NCI-H2029 treated with DMSO at 0.1 percent for 48 hours (cell line): ENCODE results near the gene RASAL1.

Source experiments
- DNase-seq: peaks from one replicate; lab custom pipeline; 2025; lab: John Stamatoyannopoulos, UW

The RASAL1 gene

GRCh38 chr12:113135178-113136127 is at the start of gene RASAL1:
TSS of gene RASAL1 (minus strand) at chr12:113135761. CDS start at chr12:113135462, 299 bp downstream.
- DNase-seq: peak; percentile 67

- DNase-seq: peak; percentile 67
Observed at GRCh38 chr12:113184900-113185179, 49.3 kb upstream of the RASAL1 start.

- no peak for DNase-seq
Observed at GRCh38 chr12:113184098-113184899, 48.7 kb upstream of the RASAL1 start.

- DNase-seq: no peak
Observed at GRCh38 chr12:113183030-113183589, 47.5 kb upstream of the RASAL1 start.

- no peak for DNase-seq
Observed at GRCh38 chr12:113181975-113182374, 46.4 kb upstream of the RASAL1 start.

GRCh38 chr12:113180333-113180732 is 44.8 kb upstream of the RASAL1 start:
- DNase-seq: no peak

GRCh38 chr12:113179023-113179422 is 43.5 kb upstream of the RASAL1 start:
- no peak for DNase-seq

GRCh38 chr12:113174461-113175384 is 39.2 kb upstream of the RASAL1 start:
- DNase-seq: no peak

GRCh38 chr12:113173081-113173698 is 37.6 kb upstream of the RASAL1 start:
- DNase-seq: no peak

GRCh38 chr12:113172185-113172584 is 36.6 kb upstream of the RASAL1 start:
- no peak for DNase-seq

- no peak for DNase-seq
Observed at GRCh38 chr12:113171543-113171942, 36.0 kb upstream of the RASAL1 start.

- DNase-seq: no peak
Observed at GRCh38 chr12:113170926-113171325, 35.4 kb upstream of the RASAL1 start.

- DNase-seq: no peak
Observed at GRCh38 chr12:113170457-113170856, 34.9 kb upstream of the RASAL1 start.

- DNase-seq: no peak
Observed at GRCh38 chr12:113169697-113170096, 34.1 kb upstream of the RASAL1 start.

- no peak for DNase-seq
Observed at GRCh38 chr12:113167868-113168267, 32.3 kb upstream of the RASAL1 start.

GRCh38 chr12:113165521-113166450 is 30.2 kb upstream of the RASAL1 start:
- no peak for DNase-seq

- no peak for DNase-seq
Observed at GRCh38 chr12:113164014-113164413, 28.5 kb upstream of the RASAL1 start.

GRCh38 chr12:113163030-113163360 is 27.4 kb upstream of the RASAL1 start:
- no peak for DNase-seq

GRCh38 chr12:113162102-113163029 is 26.8 kb upstream of the RASAL1 start:
- no peak for DNase-seq
